Testis (tissue), 3 donors: ENCODE data around the gene HSH2D. TPM values are rescaled to one million over a fixed set of nuclear protein-coding genes. Genes with fewer than 3 reads are reported as not detected.
"Not testable (repeated sequence)": the region's sequence is repeated elsewhere in the genome, so short reads cannot be mapped to it uniquely, and the experiment has no call there.

Experiments used
- DNase-seq: peaks from one replicate; pipeline ENCODE4 v3.0.0-alpha.2; 2019
- H3K27ac ChIP-seq, 2 donors: fragments of 200-600 bp; sonication (generic); one replicate each; pipeline ENCODE4 v1.5.1; 2019
- H3K27me3 ChIP-seq: fragments of 200-600 bp; sonication (generic); one replicate; pipeline ENCODE4 v1.5.1; 2019
- H3K36me3 ChIP-seq: fragments of 200-600 bp; sonication (generic); one replicate; pipeline ENCODE4 v1.5.1; 2017; ENCODE audit warnings: low read depth; ENCODE audit errors: missing control alignments
- H3K4me1 ChIP-seq: fragments of 200-600 bp; sonication (generic); one replicate; pipeline ENCODE4 v1.5.1; 2019
- H3K4me3 ChIP-seq, 2 donors: fragments of 200-600 bp; sonication (generic); one replicate each; pipeline ENCODE4 v1.5.1; 2017 to 2019
- H3K9me3 ChIP-seq: fragments of 200-600 bp; sonication (generic); one replicate; pipeline ENCODE4 v1.5.1; 2017
- POLR2A ChIP-seq: fragments of 450-650 bp; IDR thresholded peaks from one replicate; pipeline ENCODE4 v1.6.1; 2017; ENCODE audit warnings: antibody characterized with exemption, mild to moderate bottlenecking, moderate library complexity
- WGBS, 2 donors: methylation state at CpG; one replicate each; pipeline ENCODE4 v1.1.5; 2018; 5-methylcytosine and 5-hydroxymethylcytosine counted together
- intact Hi-C: fragments of 100-400 bp; cut with DNase I; formaldehyde crosslinking; loops from one replicate; pipeline ENCODE4 v1.15.1; 2023; ENCODE audit warnings: low total_unique reads
- polyA plus RNA-seq: library from polyadenylated mRNA; stranded (reverse); fragments of 350-450 nt; fragmentation: Illumina TruSeq; extraction: RNeasy Lipid Tissue Mini Kit (QIAGEN cat#74804); gene quantifications from one replicate; pipeline ENCODE4 v1.2.3, GENCODE V29; 2014; ENCODE audit warnings: low read depth, low replicate concordance; ENCODE audit not compliant: insufficient read depth
- total RNA-seq, 2 donors: library from RNA; depleted of rRNA; stranded (reverse); fragments of >200 nt; gene quantifications; one replicate each; pipeline ENCODE4 v1.2.3, GENCODE V29; 2016
- TF ChIP-seq, protein P1 (sequence below), 3 experiments: fragments of 450-650 bp in 2 of 3; fragments of 200-600 bp in 1 of 3; sonication (generic) in 1 of 3; IDR thresholded peaks; one replicate each; pipeline ENCODE4 v1.5.1; 2016 to 2019; ENCODE audit warnings: antibody characterized with exemption in 3 of 3, mild to moderate bottlenecking in 2 of 3, moderate library complexity in 1 of 3

Gene HSH2D
- total and polyA plus RNA-seq, 3 donors from 2014 or later, result 0.55 to 1.6 (median 0.68) TPM

DNA sequence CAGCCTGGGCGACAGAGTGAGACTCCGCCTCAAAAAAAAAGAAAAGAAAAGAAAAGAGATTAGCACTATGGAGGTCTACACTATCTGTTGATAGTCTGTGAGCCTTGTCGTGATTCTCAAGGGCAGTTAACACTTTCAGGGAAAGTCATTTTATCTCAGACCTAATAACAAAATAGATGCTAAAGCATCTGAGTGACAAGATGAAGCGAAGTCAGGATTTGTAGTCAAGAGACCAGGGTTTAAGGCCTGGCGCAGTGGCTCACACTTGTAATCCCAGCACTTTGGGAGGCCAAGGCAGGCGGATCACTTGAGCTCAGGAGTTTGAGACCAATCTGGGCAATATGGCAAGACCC is 45.1 kb upstream of the HSH2D start:
- Histone ChIP-seq H3K27ac (peak overlapping the region in 1 of 2 donors; percentile 57), H3K9me3 (no peaks in the 10 kb centered on the region), H3K27me3 (no peaks in the 10 kb centered on the region), H3K4me1 (peaks cover 4% of the 10 kb centered on the region), H3K4me3 (no peak overlapping the region), H3K36me3 (no peaks in the 10 kb centered on the region)
- TF ChIP-seq, protein P1, sequence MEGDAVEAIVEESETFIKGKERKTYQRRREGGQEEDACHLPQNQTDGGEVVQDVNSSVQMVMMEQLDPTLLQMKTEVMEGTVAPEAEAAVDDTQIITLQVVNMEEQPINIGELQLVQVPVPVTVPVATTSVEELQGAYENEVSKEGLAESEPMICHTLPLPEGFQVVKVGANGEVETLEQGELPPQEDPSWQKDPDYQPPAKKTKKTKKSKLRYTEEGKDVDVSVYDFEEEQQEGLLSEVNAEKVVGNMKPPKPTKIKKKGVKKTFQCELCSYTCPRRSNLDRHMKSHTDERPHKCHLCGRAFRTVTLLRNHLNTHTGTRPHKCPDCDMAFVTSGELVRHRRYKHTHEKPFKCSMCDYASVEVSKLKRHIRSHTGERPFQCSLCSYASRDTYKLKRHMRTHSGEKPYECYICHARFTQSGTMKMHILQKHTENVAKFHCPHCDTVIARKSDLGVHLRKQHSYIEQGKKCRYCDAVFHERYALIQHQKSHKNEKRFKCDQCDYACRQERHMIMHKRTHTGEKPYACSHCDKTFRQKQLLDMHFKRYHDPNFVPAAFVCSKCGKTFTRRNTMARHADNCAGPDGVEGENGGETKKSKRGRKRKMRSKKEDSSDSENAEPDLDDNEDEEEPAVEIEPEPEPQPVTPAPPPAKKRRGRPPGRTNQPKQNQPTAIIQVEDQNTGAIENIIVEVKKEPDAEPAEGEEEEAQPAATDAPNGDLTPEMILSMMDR (IDR thresholded peaks at IDR 0.05), result no peak
- TF ChIP-seq POLR2A, result no peak
- no peak for DNase-seq
- intact Hi-C loops, result no loop called here
- WGBS, 2 donors, result 73 to 80% methylated on average over 6 of the region's 6 CpGs

DNA sequence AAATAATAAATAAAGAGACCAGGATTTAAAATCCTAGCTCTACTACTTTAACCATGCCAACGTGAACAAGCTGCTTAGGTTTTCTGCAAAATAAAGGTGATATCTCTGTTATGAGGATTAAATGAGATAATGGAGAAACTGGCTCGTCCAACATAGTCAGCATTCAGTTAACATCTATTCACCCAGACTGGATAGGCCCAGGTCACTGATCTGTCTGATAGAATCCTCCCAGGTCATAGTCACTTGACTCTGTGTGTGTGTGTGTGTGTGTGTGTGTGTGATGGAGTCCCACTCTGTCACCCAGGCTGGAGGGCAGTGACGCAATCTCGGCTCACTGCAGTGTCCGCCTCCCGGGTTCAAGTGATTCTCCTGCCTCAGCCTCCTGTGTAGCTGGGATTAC is 44.7 kb upstream of the HSH2D start:
- Histone ChIP-seq H3K27ac (peak overlapping the region in 1 of 2 donors; percentile 57), H3K36me3 (no peaks in the 10 kb centered on the region)
- intact Hi-C loops, result no loop called here

DNA sequence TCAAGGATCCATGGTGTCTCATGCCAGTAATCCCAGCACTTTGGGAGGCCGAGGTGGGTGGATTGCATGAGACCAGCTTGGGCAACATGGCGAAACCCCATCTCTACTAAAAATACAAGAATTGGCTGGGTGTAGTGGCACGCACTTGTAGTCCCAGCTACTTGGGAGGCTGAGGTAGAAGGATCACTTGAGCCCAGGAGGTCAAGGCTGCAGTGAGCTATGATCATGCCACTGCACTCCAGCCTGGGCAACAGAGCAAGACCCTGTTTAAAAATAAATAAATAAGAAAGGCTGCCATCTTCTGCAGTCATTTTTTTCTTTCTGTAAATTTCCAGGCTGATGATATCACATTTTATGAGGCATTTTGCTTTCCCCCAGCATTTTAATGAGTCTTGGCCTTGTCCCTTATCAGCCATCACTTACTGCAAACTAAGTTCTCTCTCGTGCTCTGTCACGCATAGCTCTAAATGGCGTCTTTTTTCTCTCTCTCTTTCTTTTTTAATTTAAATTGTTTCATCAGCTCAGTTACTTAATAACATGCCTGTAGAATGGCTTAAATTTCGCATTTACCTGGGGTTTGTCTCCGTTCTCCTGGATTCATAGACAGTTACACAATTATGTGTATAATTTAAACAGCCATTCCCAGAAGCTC is 44.0 kb upstream of the HSH2D start:
- WGBS, 2 donors, result 71 to 76% methylated on average over 8 of the region's 8 CpGs
- H3K27ac ChIP-seq, result peak overlapping the region in 1 of 2 donors; percentile 57

More for the DNA sequence above, 44.7 kb upstream of the HSH2D start:
- no peak for TF ChIP-seq POLR2A
- TF ChIP-seq, protein P1 (IDR thresholded peaks at IDR 0.05), result no peak
- no peak for DNase-seq
- WGBS, 2 donors, result 89 to 90% methylated on average over 6 of the region's 6 CpGs
- Histone ChIP-seq H3K9me3 (no peaks in the 10 kb centered on the region), H3K4me1 (peaks cover 4% of the 10 kb centered on the region), H3K4me3 (no peak overlapping the region), H3K27me3 (no peaks in the 10 kb centered on the region)

DNA sequence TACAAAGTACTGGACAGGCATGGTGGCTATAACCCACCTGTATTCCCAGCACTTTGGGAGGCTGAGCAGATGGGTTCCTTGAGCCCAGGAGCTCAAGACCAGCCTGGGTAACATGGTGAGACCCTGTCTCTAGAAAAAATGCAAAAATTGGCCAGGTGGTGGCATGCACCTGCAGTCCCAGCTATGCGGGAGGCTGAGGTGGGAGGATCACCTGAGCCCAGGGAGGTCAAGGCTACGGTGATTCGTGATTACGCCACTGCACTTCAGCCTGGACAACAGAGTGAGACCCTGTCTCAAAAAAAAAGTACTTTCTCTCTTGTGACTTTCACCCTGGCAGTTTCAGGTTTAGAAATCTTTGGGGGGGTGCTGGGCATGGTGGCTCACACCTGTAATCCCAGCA is 43.0 kb upstream of the HSH2D start:
- Histone ChIP-seq H3K4me3 (no peak overlapping the region), H3K27ac (peak overlapping the region in 1 of 2 donors; percentile 57), H3K9me3 (no peaks in the 10 kb centered on the region), H3K27me3 (no peaks in the 10 kb centered on the region), H3K36me3 (no peaks in the 10 kb centered on the region), H3K4me1 (peaks cover 4% of the 10 kb centered on the region)
- DNase-seq, result no peak
- intact Hi-C loops, result no loop called here
- TF ChIP-seq, protein P1 (IDR thresholded peaks at IDR 0.05), result no peak
- TF ChIP-seq POLR2A, result no peak
- WGBS, 2 donors, result 65 to 84% methylated on average over 4 of the region's 4 CpGs

More for the DNA sequence above, 44.0 kb upstream of the HSH2D start:
- DNase-seq, H3K9me3 ChIP-seq, intact Hi-C loops, H3K27me3 ChIP-seq, H3K4me1 ChIP-seq, H3K36me3 ChIP-seq, H3K4me3 ChIP-seq: not testable (repeated sequence)

DNA sequence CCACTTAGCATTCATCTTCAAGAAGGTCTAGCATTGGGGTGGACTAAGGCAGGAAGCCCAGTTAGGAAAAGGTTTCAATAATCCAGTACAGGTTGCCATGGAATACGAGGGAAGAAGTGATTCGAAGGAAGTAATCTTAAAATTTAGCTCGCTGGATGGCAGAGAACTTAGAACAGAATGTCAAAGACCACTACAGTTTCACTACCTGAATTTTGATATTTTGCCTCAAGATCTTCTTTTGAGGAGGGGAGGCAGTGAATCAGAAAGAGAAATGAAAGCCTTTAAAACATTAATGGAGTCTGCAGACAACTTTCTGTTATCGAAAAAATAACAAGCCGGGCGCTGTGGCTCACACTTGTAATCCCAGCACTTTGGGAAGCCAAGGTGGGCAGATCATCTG is 38.8 kb upstream of the HSH2D start:
- Histone ChIP-seq H3K36me3 (no peaks in the 10 kb centered on the region), H3K9me3 (no peaks in the 10 kb centered on the region), H3K4me1 (peaks cover under 1% of the 10 kb centered on the region), H3K4me3 (no peak overlapping the region), H3K27ac (no peak overlapping the region), H3K27me3 (no peaks in the 10 kb centered on the region)
- no peak for DNase-seq
- TF ChIP-seq, protein P1 (IDR thresholded peaks at IDR 0.05), result no peak
- no peak for TF ChIP-seq POLR2A
- 84 to 86% methylated on average over 6 of the region's 6 CpGs for WGBS, 2 donors
- intact Hi-C loops, result no loop called here
